GM18873 (cell line): ENCODE results near the gene TFEC.
"Not testable (repeated sequence)": the region's sequence is repeated elsewhere in the genome, so short reads cannot be mapped to it uniquely, and the experiment has no call there.

ENCODE experiments used
- ATAC-seq: cut with Tn5 transposase; IDR thresholded peaks from one replicate; pipeline ENCODE4 v1.9.1; 2021; ENCODE audit warnings: mild to moderate bottlenecking, moderate library complexity, moderate number of reproducible peaks; ENCODE audit not compliant: unreplicated experiment, low FRiP score

TFEC gene

GRCh38 chr7:115933471-115933870 lies 97.1 kb downstream of the TFEC start:
- no peak for ATAC-seq

- no peak for ATAC-seq
These were observed 97.7 kb downstream of the TFEC start for GRCh38 chr7:115932880-115933279.

GRCh38 chr7:115930184-115930583 lies 100.4 kb downstream of the TFEC start:
- not testable (repeated sequence) for ATAC-seq

GRCh38 chr7:115929736-115930135 lies 100.8 kb downstream of the TFEC start:
- not testable (repeated sequence) for ATAC-seq

GRCh38 chr7:115924411-115924810 lies 106.2 kb downstream of the TFEC start:
- ATAC-seq, result no peak

- no peak for ATAC-seq
These were observed 110.2 kb downstream of the TFEC start for GRCh38 chr7:115920367-115920766.

GRCh38 chr7:115914951-115915350 lies 115.6 kb downstream of the TFEC start:
- no peak for ATAC-seq

- no peak for ATAC-seq
These were observed 119.1 kb downstream of the TFEC start for GRCh38 chr7:115911465-115911864.

- no peak for ATAC-seq
These were observed 119.9 kb downstream of the TFEC start for GRCh38 chr7:115910541-115911164.

- no peak for ATAC-seq
These were observed 123.8 kb downstream of the TFEC start for GRCh38 chr7:115906731-115907130.

- ATAC-seq, result no peak
These were observed 140.9 kb downstream of the TFEC start for GRCh38 chr7:115889669-115889984.

GRCh38 chr7:115888981-115889668 lies 141.4 kb downstream of the TFEC start:
- ATAC-seq, result no peak

GRCh38 chr7:115885550-115885949 lies 145.0 kb downstream of the TFEC start:
- no peak for ATAC-seq
